ENCODE results near the gene LRRC8C.

DNA sequence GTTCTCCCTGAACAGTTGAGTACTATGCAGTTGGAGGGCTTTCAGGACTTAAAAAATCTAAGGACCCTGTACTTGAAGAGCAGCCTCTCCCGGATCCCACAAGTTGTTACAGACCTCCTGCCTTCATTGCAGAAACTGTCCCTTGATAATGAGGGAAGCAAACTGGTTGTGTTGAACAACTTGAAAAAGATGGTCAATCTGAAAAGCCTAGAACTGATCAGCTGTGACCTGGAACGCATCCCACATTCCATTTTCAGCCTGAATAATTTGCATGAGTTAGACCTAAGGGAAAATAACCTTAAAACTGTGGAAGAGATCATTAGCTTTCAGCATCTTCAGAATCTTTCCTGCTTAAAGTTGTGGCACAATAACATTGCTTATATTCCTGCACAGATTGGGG is 48.7 kb upstream of the LRRC8C start:
- TF ChIP-seq CTCF (IDR thresholded peaks at IDR 0.05) (no peak), POLR2A (IDR thresholded peaks at IDR 0.05) (no peak)

All from right lobe of liver (tissue), 4 donors.